K562 (cell line): Measurements from ENCODE around the gene PTPN14.
"Not testable (repeated sequence)": the region's sequence is repeated elsewhere in the genome, so short reads cannot be mapped to it uniquely, and the experiment has no call there.

ENCODE experiments used
- CREB1 ChIP-seq, 2 experiments: sonication (generic) in 1 of 2; formaldehyde crosslinking in 1 of 2; IDR thresholded peaks; 2 replicates each; pipeline versions ENCODE4 v1.6.1 to v1.8.0; 2012 to 2022; ENCODE audit warnings: inconsistent platforms in 1 of 2, mild to moderate bottlenecking in 1 of 2, missing genetic modification reagents in 1 of 2, moderate library complexity in 1 of 2
- HDAC8 ChIP-seq: fragments of 450-650 bp; IDR thresholded peaks from 2 replicates; pipeline ENCODE4 v1.6.1; 2016; ENCODE audit warnings: mild to moderate bottlenecking, missing genetic modification characterization, moderate library complexity, missing compliant biosample characterization
- MED1 ChIP-seq: sonication (generic); formaldehyde crosslinking; IDR thresholded peaks from 2 replicates; pipeline ENCODE4 v1.8.1; 2023; ENCODE audit warnings: missing genetic modification reagents, borderline replicate concordance
- ZEB2 ChIP-seq: fragments of 450-650 bp; IDR thresholded peaks from 2 replicates; pipeline ENCODE4 v1.6.1; 2016
- ZNF324 ChIP-seq: fragments of 250-450 bp; sonication (Bioruptor Pico); IDR thresholded peaks from 2 replicates; pipeline ENCODE4 v1.4.0; 2020; ENCODE audit warnings: mild to moderate bottlenecking

DNA sequence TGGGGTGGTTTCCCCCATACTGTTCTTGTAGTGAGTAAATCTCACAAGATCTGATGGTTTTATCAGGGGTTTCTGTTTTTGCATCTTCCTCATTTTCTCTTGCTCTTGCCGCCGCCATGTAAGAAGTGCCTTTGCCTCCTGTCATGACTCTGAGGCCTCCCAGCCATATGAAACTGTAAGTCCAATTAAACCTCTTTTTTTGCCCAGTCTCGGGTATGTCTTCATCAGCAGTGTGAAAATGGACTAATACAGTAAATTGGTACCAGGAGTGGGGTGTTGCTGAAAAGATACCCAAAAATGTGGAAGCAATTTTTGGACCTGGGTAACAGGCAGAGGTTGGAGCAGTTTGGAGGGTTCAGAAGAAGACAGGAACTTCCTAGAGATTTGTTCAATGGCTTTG lies 24.7 kb upstream of the PTPN14 start:
- TF ChIP-seq ZEB2; ZNF324 (CRISPR knock-in tag); MED1 (CRISPR knock-in tag); HDAC8 (tag); CREB1 (IDR thresholded peaks at IDR 0.05); CREB1 (CRISPR knock-in tag; IDR thresholded peaks at IDR 0.05): not testable (repeated sequence)
